Myocyte (in vitro differentiated cells): ENCODE results near the gene SGMS1. TPM values are rescaled to one million over a fixed set of nuclear protein-coding genes. Genes with fewer than 3 reads are reported as not detected.
"Not testable (repeated sequence)": the region's sequence is repeated elsewhere in the genome, so short reads cannot be mapped to it uniquely, and the experiment has no call there.

Source experiments
- DNase-seq: peaks from one replicate; pipeline ENCODE4 v3.0.0-alpha.2; 2012; ENCODE audit warnings: low read depth
- total RNA-seq: library from RNA; depleted of rRNA; stranded (reverse); fragments of >200 nt; gene quantifications from 2 replicates; pipeline ENCODE4 v1.2.3, GENCODE V29; 2014

The SGMS1 gene
- total RNA-seq, 1 donor from 2014 or later, result 44.0 TPM

GRCh38 chr10:50582766-50583762 lies 40.7 kb downstream of the SGMS1 start:
- no peak for DNase-seq

GRCh38 chr10:50582046-50582445 lies 41.7 kb downstream of the SGMS1 start:
- no peak for DNase-seq

GRCh38 chr10:50580262-50580891 lies 43.4 kb downstream of the SGMS1 start:
- no peak for DNase-seq

- no peak for DNase-seq
Observed at GRCh38 chr10:50579491-50580261, 44.1 kb downstream of the SGMS1 start.

GRCh38 chr10:50578949-50579348 lies 44.8 kb downstream of the SGMS1 start:
- no peak for DNase-seq

GRCh38 chr10:50577681-50578350 lies 45.9 kb downstream of the SGMS1 start:
- peak; percentile 50 for DNase-seq

GRCh38 chr10:50577010-50577409 lies 46.7 kb downstream of the SGMS1 start:
- DNase-seq, result peak; percentile 58

GRCh38 chr10:50576245-50576815 lies 47.4 kb downstream of the SGMS1 start:
- peak; percentile 78 for DNase-seq

GRCh38 chr10:50575477-50576244 lies 48.1 kb downstream of the SGMS1 start:
- no peak for DNase-seq

- no peak for DNase-seq
Observed at GRCh38 chr10:50574931-50575330, 48.8 kb downstream of the SGMS1 start.

- DNase-seq, result no peak
Observed at GRCh38 chr10:50574305-50574704, 49.5 kb downstream of the SGMS1 start.

- DNase-seq, result no peak
Observed at GRCh38 chr10:50572017-50572491, 51.7 kb downstream of the SGMS1 start.

GRCh38 chr10:50568750-50569149 lies 55.0 kb downstream of the SGMS1 start:
- not testable (repeated sequence) for DNase-seq

GRCh38 chr10:50567384-50567783 lies 56.4 kb downstream of the SGMS1 start:
- no peak for DNase-seq

GRCh38 chr10:50566150-50566549 lies 57.6 kb downstream of the SGMS1 start:
- no peak for DNase-seq

GRCh38 chr10:50565301-50566083 lies 58.3 kb downstream of the SGMS1 start:
- DNase-seq, result no peak

- no peak for DNase-seq
Observed at GRCh38 chr10:50563906-50564305, 59.9 kb downstream of the SGMS1 start.

- no peak for DNase-seq
Observed at GRCh38 chr10:50561816-50562215, 61.9 kb downstream of the SGMS1 start.

- peak; percentile 52 for DNase-seq
Observed at GRCh38 chr10:50561266-50561665, 62.5 kb downstream of the SGMS1 start.
